H1 (cell line): Measurements from ENCODE around the gene NEK11. TPM values are rescaled to one million over a fixed set of nuclear protein-coding genes. Genes with fewer than 3 reads are reported as not detected.

Experiments
- CTCF ChIA-PET: fragments of 300-600 bp; sonication (Branson Sonifier 250); formaldehyde crosslinking; loops from one replicate; lab custom pipeline; 2021; ENCODE audit not compliant: partially characterized antibody; lab: Charles Lee
- POLR2A ChIA-PET: fragments of 300-600 bp; sonication (Branson Sonifier 250); formaldehyde crosslinking; loops from one replicate; lab custom pipeline; 2021; ENCODE audit warnings: inconsistent platforms; ENCODE audit not compliant: partially characterized antibody; lab: Charles Lee
- DNase-seq, 2 experiments: peaks; one replicate each; pipeline versions ENCODE4 v3.0.0 to v3.0.0-alpha.2; 2010 to 2022; ENCODE audit warnings: low spot score in 2 of 2, low read depth in 1 of 2, mixed read lengths in 1 of 2
- FAIRE-seq: peaks from 2 replicates; lab custom pipeline; 2011; peaks lifted over from hg19 to GRCh38; lab: Jason Lieb, UNC
- H2AFZ ChIP-seq: 2 replicates; pipeline ENCODE4 v1.8.1; 2012; ENCODE audit warnings: low read length, inconsistent platforms
- H2AK5ac ChIP-seq: 2 replicates; pipeline ENCODE4 v1.6.1; 2013; ENCODE audit warnings: low read depth, low read length
- H2BK120ac ChIP-seq: replicated peaks from 2 replicates; pipeline ENCODE3; 2013; ENCODE audit warnings: low read depth, low read length, inconsistent platforms
- H2BK12ac ChIP-seq: 2 replicates; pipeline ENCODE4 v1.6.1; 2013; ENCODE audit warnings: low read depth, low read length
- H2BK15ac ChIP-seq: 2 replicates; pipeline ENCODE4 v1.6.1; 2013; ENCODE audit warnings: low read length
- H2BK20ac ChIP-seq: 2 replicates; pipeline ENCODE4 v1.6.1; 2013; ENCODE audit warnings: low read length
- H2BK5ac ChIP-seq: 2 replicates; pipeline ENCODE4 v1.6.1; 2013; ENCODE audit warnings: low read depth, low read length
- H3K14ac ChIP-seq: 2 replicates; pipeline ENCODE4 v1.6.1; 2013; ENCODE audit warnings: inconsistent platforms; ENCODE audit not compliant: insufficient read length
- H3K18ac ChIP-seq: 2 replicates; pipeline ENCODE4 v1.6.1; 2013; ENCODE audit warnings: low read length; ENCODE audit errors: extremely low read depth
- H3K23ac ChIP-seq: 2 replicates; pipeline ENCODE4 v1.6.1; 2013; ENCODE audit warnings: inconsistent platforms; ENCODE audit not compliant: insufficient read length
- H3K23me2 ChIP-seq: 2 replicates; pipeline ENCODE4 v1.6.1; 2013; ENCODE audit warnings: low read depth, low read length
- H3K27ac ChIP-seq: 2 replicates; pipeline ENCODE4 v1.6.1; 2011; ENCODE audit warnings: low read depth, low read length, inconsistent platforms
- H3K27me3 ChIP-seq, 4 experiments: replicated peaks in 1 of 4; 1 replicate in 1 of 4; 2 replicates in 3 of 4; pipeline versions ENCODE4 v1.6.1 to v1.8.1; 2011 to 2013; ENCODE audit warnings: low read length in 3 of 4, mild to moderate bottlenecking in 3 of 4, inconsistent platforms in 2 of 4, mixed read lengths in 2 of 4, moderate library complexity in 1 of 4; ENCODE audit not compliant: control insufficient read depth in 3 of 4, insufficient read depth in 3 of 4; ENCODE audit errors: extremely low read depth in 1 of 4
- H3K36me3 ChIP-seq, 4 experiments: 2 replicates each; pipeline versions ENCODE4 v1.6.1 to v1.8.1; 2011 to 2013; ENCODE audit warnings: mild to moderate bottlenecking in 4 of 4, low read length in 3 of 4, moderate library complexity in 2 of 4, control low read depth in 1 of 4, inconsistent platforms in 1 of 4; ENCODE audit not compliant: insufficient read depth in 4 of 4, control insufficient read depth in 2 of 4
- H3K4ac ChIP-seq: replicated peaks from 2 replicates; pipeline ENCODE3; 2013; ENCODE audit warnings: low read length, low read depth, mixed read lengths, inconsistent platforms; ENCODE audit not compliant: insufficient read length
- H3K4me1 ChIP-seq, 4 experiments: replicated peaks in 1 of 4; 1 replicate in 1 of 4; 2 replicates in 3 of 4; pipeline versions ENCODE4 v1.6.1 to v1.8.1; 2011 to 2013; ENCODE audit warnings: low read length in 3 of 4, inconsistent platforms in 2 of 4, mixed read lengths in 1 of 4; ENCODE audit not compliant: insufficient read depth in 4 of 4, control insufficient read depth in 3 of 4
- H3K4me2 ChIP-seq, 2 experiments: 2 replicates each; pipeline versions ENCODE4 v1.6.1 to v1.8.1; 2011 to 2013; ENCODE audit warnings: low read depth in 2 of 2, low read length in 2 of 2, control low read depth in 1 of 2, inconsistent platforms in 1 of 2, mild to moderate bottlenecking in 1 of 2; ENCODE audit not compliant: insufficient read depth in 1 of 2
- H3K4me3 ChIP-seq, 4 experiments: fragments of 200-600, 300-600 bp in 1 of 4; sonication (generic), shearing (Covaris generic), sonication (Bioruptor Twin) in 1 of 4; 2 replicates each; pipeline versions ENCODE4 v1.5.1 to v1.8.1; 2011 to 2016; ENCODE audit warnings: low read length in 4 of 4, low read depth in 3 of 4, control low read depth in 2 of 4, inconsistent platforms in 2 of 4, mild to moderate bottlenecking in 2 of 4, mixed read lengths in 1 of 4, moderate library complexity in 1 of 4; ENCODE audit not compliant: insufficient read depth in 2 of 4; ENCODE audit errors: extremely low read depth in 1 of 4
- H3K56ac ChIP-seq: replicated peaks from 2 replicates; pipeline ENCODE3; 2013; ENCODE audit warnings: low read depth, mild to moderate bottlenecking, mixed read lengths, low read length, inconsistent platforms; ENCODE audit not compliant: insufficient read length
- H3K79me1 ChIP-seq: 2 replicates; pipeline ENCODE4 v1.6.1; 2013; ENCODE audit warnings: low read depth, low read length, control low read depth
- H3K79me2 ChIP-seq, 2 experiments: 2 replicates each; pipeline versions ENCODE4 v1.6.1 to v1.8.1; 2012 to 2013; ENCODE audit warnings: low read length in 2 of 2, mild to moderate bottlenecking in 2 of 2, inconsistent platforms in 1 of 2; ENCODE audit not compliant: insufficient read depth in 2 of 2, control insufficient read depth in 1 of 2
- H3K9ac ChIP-seq, 4 experiments: replicated peaks in 1 of 4; 1 replicate in 1 of 4; 2 replicates in 3 of 4; pipeline versions ENCODE4 v1.6.1 to v1.8.1; 2011 to 2013; ENCODE audit warnings: low read depth in 3 of 4, low read length in 3 of 4, control low read depth in 2 of 4, mild to moderate bottlenecking in 2 of 4, moderate library complexity in 2 of 4, inconsistent platforms in 1 of 4; ENCODE audit errors: extremely low read depth in 1 of 4
- H3K9me3 ChIP-seq, 2 experiments: 2 replicates each; pipeline versions ENCODE4 v1.6.1 to v1.8.1; 2012 to 2013; ENCODE audit warnings: mild to moderate bottlenecking in 2 of 2, moderate library complexity in 2 of 2, control low read depth in 1 of 2, inconsistent platforms in 1 of 2, low read depth in 1 of 2, low read length in 1 of 2, mixed read lengths in 1 of 2; ENCODE audit not compliant: insufficient read depth in 2 of 2
- H4K20me1 ChIP-seq, 2 experiments: replicated peaks in 1 of 2; 2 replicates each; pipeline versions ENCODE3 to v1.8.1; 2011 to 2013; ENCODE audit warnings: inconsistent platforms in 2 of 2, low read length in 2 of 2, mild to moderate bottlenecking in 1 of 2; ENCODE audit not compliant: insufficient read depth in 2 of 2, control insufficient read depth in 1 of 2
- H4K5ac ChIP-seq: 2 replicates; pipeline ENCODE4 v1.6.1; 2013; ENCODE audit warnings: low read length, low read depth, mixed read lengths, inconsistent platforms; ENCODE audit not compliant: insufficient read length
- H4K8ac ChIP-seq: 2 replicates; pipeline ENCODE4 v1.8.0; 2013; ENCODE audit warnings: mild to moderate bottlenecking, moderate library complexity, low read length, inconsistent platforms; ENCODE audit not compliant: insufficient read depth; ENCODE audit errors: extremely low read depth
- H4K91ac ChIP-seq: replicated peaks from 2 replicates; pipeline ENCODE3; 2013; ENCODE audit warnings: low read length, mixed read lengths, inconsistent platforms; ENCODE audit not compliant: insufficient read length
- CREB1 ChIP-seq: IDR thresholded peaks from 2 replicates; pipeline ENCODE4 v1.6.1; 2012; ENCODE audit warnings: inconsistent platforms
- CTBP2 ChIP-seq: IDR thresholded peaks from 2 replicates; pipeline ENCODE4 v1.7.0; 2011; ENCODE audit warnings: borderline replicate concordance, mild to moderate bottlenecking, moderate library complexity, mixed read lengths, low read length; ENCODE audit not compliant: insufficient read depth, insufficient read length
- FOSL1 ChIP-seq: IDR thresholded peaks from 2 replicates; pipeline ENCODE4 v1.6.1; 2011; ENCODE audit warnings: mild to moderate bottlenecking, low read depth, low read length, moderate library complexity; ENCODE audit not compliant: insufficient read depth
- KDM4A ChIP-seq: IDR thresholded peaks from one replicate; pipeline ENCODE4 v1.7.1; 2012; ENCODE audit warnings: low read depth, mild to moderate bottlenecking, moderate library complexity, low read length, inconsistent platforms; ENCODE audit not compliant: severe bottlenecking
- POLR2A ChIP-seq, 2 experiments: IDR thresholded peaks; 1 replicate in 1 of 2; 2 replicates in 1 of 2; pipeline ENCODE4 v1.6.1; 2011; ENCODE audit warnings: low read depth in 2 of 2, low read length in 2 of 2, mild to moderate bottlenecking in 2 of 2; ENCODE audit errors: control extremely low read depth in 1 of 2
- POLR2AphosphoS5 ChIP-seq: IDR thresholded peaks from 2 replicates; pipeline ENCODE4 v1.6.1; 2011; ENCODE audit warnings: low read depth, low read length
- RXRA ChIP-seq: IDR thresholded peaks from 2 replicates; pipeline ENCODE4 v1.6.1; 2011; ENCODE audit warnings: low read depth, mild to moderate bottlenecking, low read length, moderate library complexity; ENCODE audit not compliant: insufficient read depth
- SAP30 ChIP-seq: fragments of 300-600 bp; sonication (generic); IDR thresholded peaks from 2 replicates; pipeline ENCODE4 v1.7.1; 2012; ENCODE audit warnings: low read length, moderate library complexity, mild to moderate bottlenecking, inconsistent platforms; ENCODE audit not compliant: insufficient read depth, insufficient replicate concordance
- SP2 ChIP-seq: IDR thresholded peaks from 2 replicates; pipeline ENCODE4 v1.6.1; 2012; ENCODE audit warnings: mild to moderate bottlenecking, low read length, inconsistent platforms
- SUZ12 ChIP-seq: fragments of 200-600 bp; sonication (generic); IDR thresholded peaks from 2 replicates; pipeline ENCODE4 v1.6.1; 2012; ENCODE audit warnings: mild to moderate bottlenecking, inconsistent platforms, low read length, moderate library complexity, mixed read lengths
- TAF7 ChIP-seq: optimal IDR thresholded peaks from 2 replicates; pipeline ENCODE3; 2011; ENCODE audit warnings: low read depth, mild to moderate bottlenecking, inconsistent platforms, low read length, moderate library complexity, borderline replicate concordance
- YY1 ChIP-seq: IDR thresholded peaks from 2 replicates; pipeline ENCODE4 v1.6.1; 2011; ENCODE audit warnings: low read depth, mild to moderate bottlenecking, low read length
- WGBS, 2 experiments: shearing (Covaris generic) in 1 of 2; methylation state at CpG; one replicate each; pipeline versions ENCODE4 v1.1.6 to v1.1.7; 2013 to 2015; ENCODE audit warnings: low lambda C conversion rate in 2 of 2, mixed read lengths in 2 of 2, inconsistent platforms in 1 of 2, low coverage in 1 of 2, missing lambda C conversion rate in 1 of 2; ENCODE audit not compliant: insufficient replicate concordance in 2 of 2, insufficient coverage in 1 of 2, insufficient read length in 1 of 2; ENCODE audit errors: extremely low coverage in 1 of 2, missing lambda C conversion rate in 1 of 2; 5-methylcytosine and 5-hydroxymethylcytosine counted together
- polyA plus RNA-seq, 7 experiments: library from polyadenylated mRNA; depleted of rRNA in 3 of 7; stranded (reverse) in 5 of 7; unstranded in 2 of 7; fragments of >200 nt in 5 of 7; fragments of 200-250 nt in 2 of 7; gene quantifications; 1 replicate in 5 of 7; 2 replicates in 1 of 7; 4 replicates in 1 of 7; pipeline versions ENCODE4 v1.2.1 to v1.2.3, GENCODE V29; 2011 to 2013; ENCODE audit warnings: missing spikeins in 2 of 7, mixed read lengths in 2 of 7
- total RNA-seq: library from RNA; stranded (reverse); fragmentation: NEBNext Ultra II Directional; extraction: Animal tissue kit (Norgen Biotek cat#: 25700); gene quantifications from 2 replicates; pipeline ENCODE4 v1.2.1, GENCODE V29; 2021
- TF ChIP-seq, protein P1 (sequence below): IDR thresholded peaks from 2 replicates; pipeline ENCODE4 v1.6.1; 2012; ENCODE audit warnings: low read length, inconsistent platforms

NEK11 gene
- total and polyA plus RNA-seq, 2 of the 8 experiments (the other 6 are each of a cell fraction or from before 2014, with no cell fraction given): 0.60 TPM; not detected in 1

- Histone ChIP-seq H3K9ac (no peak overlapping the region), H3K9me3 (no peaks in the 10 kb centered on the region), H3K4me2 (no peak overlapping the region), H2BK15ac (no peak overlapping the region), H4K20me1 (no peaks in the 10 kb centered on the region), H2BK12ac (no peak overlapping the region), H3K23me2 (peaks cover 8% of the 10 kb centered on the region; the same call in 1 of the 2 replicates), H3K79me1 (no peaks in the 10 kb centered on the region), H2BK120ac (no peak overlapping the region), H3K4ac (no peak overlapping the region), H2BK20ac (no peak overlapping the region), H3K18ac (no peak overlapping the region), H3K23ac (no peak overlapping the region), H3K14ac (no peak overlapping the region), H3K36me3 (peaks cover 0 to 8% (median 0%) of the 10 kb centered on the region in 4 experiments; a peak in 2 of 8 replicates), H3K79me2 (no peaks in the 10 kb centered on the region), H3K27ac (no peak overlapping the region), H2AK5ac (no peak overlapping the region), H2AFZ (no peak overlapping the region), H3K4me3 (no peak overlapping the region), H4K91ac (no peak overlapping the region), H3K27me3 (no peaks in the 10 kb centered on the region), H3K4me1 (peaks cover 0 to 6% (median 1%) of the 10 kb centered on the region in 4 experiments; a peak in 3 of 7 replicates), H2BK5ac (no peak overlapping the region), H3K56ac (no peak overlapping the region), H4K5ac (no peak overlapping the region), H4K8ac (no peak overlapping the region)
- POLR2A ChIA-PET: no interaction called here
- CTCF ChIA-PET: no interaction called here
- no peak for DNase-seq
- no peak for FAIRE-seq
- 94% methylated on average over 3 of the region's 3 CpGs; no CpG with 5 or more reads in 1 of the 2 experiments for WGBS, 2 experiments
- TF ChIP-seq RXRA (no peak), SP2 (no peak), TAF7 (no peak), CTBP2 (no peak), POLR2A (IDR thresholded peaks at IDR 0.05; ENCODE audit: control extremely low read depth in 1 of 2, low read depth in 2 of 2, low read length in 2 of 2) (no peak), SAP30 (no peak), CREB1 (no peak), FOSL1 (no peak), POLR2AphosphoS5 (no peak), KDM4A (no peak), SUZ12 (no peak), YY1 (no peak)
- TF ChIP-seq, protein P1, sequence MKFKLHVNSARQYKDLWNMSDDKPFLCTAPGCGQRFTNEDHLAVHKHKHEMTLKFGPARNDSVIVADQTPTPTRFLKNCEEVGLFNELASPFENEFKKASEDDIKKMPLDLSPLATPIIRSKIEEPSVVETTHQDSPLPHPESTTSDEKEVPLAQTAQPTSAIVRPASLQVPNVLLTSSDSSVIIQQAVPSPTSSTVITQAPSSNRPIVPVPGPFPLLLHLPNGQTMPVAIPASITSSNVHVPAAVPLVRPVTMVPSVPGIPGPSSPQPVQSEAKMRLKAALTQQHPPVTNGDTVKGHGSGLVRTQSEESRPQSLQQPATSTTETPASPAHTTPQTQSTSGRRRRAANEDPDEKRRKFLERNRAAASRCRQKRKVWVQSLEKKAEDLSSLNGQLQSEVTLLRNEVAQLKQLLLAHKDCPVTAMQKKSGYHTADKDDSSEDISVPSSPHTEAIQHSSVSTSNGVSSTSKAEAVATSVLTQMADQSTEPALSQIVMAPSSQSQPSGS: no peak
Observed at GRCh38 chr3:131028844-131029243, 2.2 kb downstream of the NEK11 start.
